ENCODE data around the gene CDK5RAP2. TPM values are rescaled to one million over a fixed set of nuclear protein-coding genes. Genes with fewer than 3 reads are reported as not detected.

The CDK5RAP2 gene
- total RNA-seq, 4 donors from 2014 or later, result 41.6 to 77.2 (median 43.2) TPM

- H3K4me3 ChIP-seq, result no peak overlapping the region
- 14% methylated on average over 2 of the region's 3 CpGs; no CpG with 5 or more reads in 1 of the 2 donors for WGBS, 2 donors (ENCODE audit: low coverage in 1 of 2)
- no peaks in the 10 kb centered on the region for H3K27me3 ChIP-seq
- peak overlapping the region in 2 of 4 donors; percentile 50 for H3K27ac ChIP-seq
- TF ChIP-seq POLR2AphosphoS5 (IDR thresholded peaks at IDR 0.05) (peak; percentile 67), POLR2A (IDR thresholded peaks at IDR 0.05) (no peak)
- TF ChIP-seq, protein P1, sequence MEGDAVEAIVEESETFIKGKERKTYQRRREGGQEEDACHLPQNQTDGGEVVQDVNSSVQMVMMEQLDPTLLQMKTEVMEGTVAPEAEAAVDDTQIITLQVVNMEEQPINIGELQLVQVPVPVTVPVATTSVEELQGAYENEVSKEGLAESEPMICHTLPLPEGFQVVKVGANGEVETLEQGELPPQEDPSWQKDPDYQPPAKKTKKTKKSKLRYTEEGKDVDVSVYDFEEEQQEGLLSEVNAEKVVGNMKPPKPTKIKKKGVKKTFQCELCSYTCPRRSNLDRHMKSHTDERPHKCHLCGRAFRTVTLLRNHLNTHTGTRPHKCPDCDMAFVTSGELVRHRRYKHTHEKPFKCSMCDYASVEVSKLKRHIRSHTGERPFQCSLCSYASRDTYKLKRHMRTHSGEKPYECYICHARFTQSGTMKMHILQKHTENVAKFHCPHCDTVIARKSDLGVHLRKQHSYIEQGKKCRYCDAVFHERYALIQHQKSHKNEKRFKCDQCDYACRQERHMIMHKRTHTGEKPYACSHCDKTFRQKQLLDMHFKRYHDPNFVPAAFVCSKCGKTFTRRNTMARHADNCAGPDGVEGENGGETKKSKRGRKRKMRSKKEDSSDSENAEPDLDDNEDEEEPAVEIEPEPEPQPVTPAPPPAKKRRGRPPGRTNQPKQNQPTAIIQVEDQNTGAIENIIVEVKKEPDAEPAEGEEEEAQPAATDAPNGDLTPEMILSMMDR (IDR thresholded peaks at IDR 0.05), result peak; percentile 81 to 91 (median 86)
- peaks cover 2 to 49% of the 10 kb centered on the region in 2 donors for H3K36me3 ChIP-seq
- no peaks in the 10 kb centered on the region for H3K9me3 ChIP-seq
- peak; percentile 85 for ATAC-seq
- peaks cover 0 to 35% (median 0%) of the 10 kb centered on the region in 3 donors for H3K4me1 ChIP-seq
These were observed 102.4 kb downstream of the CDK5RAP2 start for GRCh38 chr9:120477534-120478001.

- peak overlapping the region in 1 of 4 donors; percentile 32 for H3K27ac ChIP-seq
- H3K9me3 ChIP-seq, result no peaks in the 10 kb centered on the region
- ATAC-seq, result no peak
These were observed 104.6 kb downstream of the CDK5RAP2 start for GRCh38 chr9:120475341-120475740.

GRCh38 chr9:120474591-120475243 lies 105.2 kb downstream of the CDK5RAP2 start:
- H3K27me3 ChIP-seq, result no peaks in the 10 kb centered on the region
- H3K27ac ChIP-seq, result no peak overlapping the region
- H3K4me1 ChIP-seq, result peaks cover 0 to 19% (median 0%) of the 10 kb centered on the region in 3 donors
- peaks cover 2 to 70% of the 10 kb centered on the region in 2 donors for H3K36me3 ChIP-seq
- H3K9me3 ChIP-seq, result no peaks in the 10 kb centered on the region
- ATAC-seq, result peak; percentile 38
- H3K4me3 ChIP-seq, result no peak overlapping the region
- WGBS, 2 donors (ENCODE audit: low coverage in 1 of 2), result 61 to 79% methylated on average over 3 of the region's 3 CpGs
- TF ChIP-seq POLR2AphosphoS5 (IDR thresholded peaks at IDR 0.05) (no peak), EP300 (IDR thresholded peaks at IDR 0.05) (no peak), POLR2A (IDR thresholded peaks at IDR 0.05) (no peak)
- TF ChIP-seq, protein P1 (IDR thresholded peaks at IDR 0.05), result no peak

More at GRCh38 chr9:120475341-120475740, 104.6 kb downstream of the CDK5RAP2 start:
- Histone ChIP-seq H3K36me3 (peaks cover 2 to 64% of the 10 kb centered on the region in 2 donors), H3K27me3 (no peaks in the 10 kb centered on the region), H3K4me3 (no peak overlapping the region), H3K4me1 (peaks cover 0 to 19% (median 0%) of the 10 kb centered on the region in 3 donors)
- 71 to 82% methylated on average over 5 to 6 of the region's 7 CpGs for WGBS, 2 donors (ENCODE audit: low coverage in 1 of 2)
- no peak for TF ChIP-seq POLR2A (IDR thresholded peaks at IDR 0.05)
- no peak for TF ChIP-seq POLR2AphosphoS5 (IDR thresholded peaks at IDR 0.05)
- no peak for TF ChIP-seq EP300 (IDR thresholded peaks at IDR 0.05)
- TF ChIP-seq, protein P1 (IDR thresholded peaks at IDR 0.05), result no peak

GRCh38 chr9:120473608-120474007 lies 106.4 kb downstream of the CDK5RAP2 start:
- WGBS, 2 donors (ENCODE audit: low coverage in 1 of 2), result 93 to 100% methylated on average over 1 to 2 of the region's 3 CpGs
- Histone ChIP-seq H3K4me3 (no peak overlapping the region), H3K27me3 (no peaks in the 10 kb centered on the region), H3K4me1 (peaks cover 0 to 19% (median 0%) of the 10 kb centered on the region in 3 donors), H3K36me3 (peaks cover 2 to 79% of the 10 kb centered on the region in 2 donors), H3K9me3 (no peaks in the 10 kb centered on the region), H3K27ac (no peak overlapping the region)
- ATAC-seq, result no peak
- no peak for TF ChIP-seq POLR2AphosphoS5 (IDR thresholded peaks at IDR 0.05)

DNA sequence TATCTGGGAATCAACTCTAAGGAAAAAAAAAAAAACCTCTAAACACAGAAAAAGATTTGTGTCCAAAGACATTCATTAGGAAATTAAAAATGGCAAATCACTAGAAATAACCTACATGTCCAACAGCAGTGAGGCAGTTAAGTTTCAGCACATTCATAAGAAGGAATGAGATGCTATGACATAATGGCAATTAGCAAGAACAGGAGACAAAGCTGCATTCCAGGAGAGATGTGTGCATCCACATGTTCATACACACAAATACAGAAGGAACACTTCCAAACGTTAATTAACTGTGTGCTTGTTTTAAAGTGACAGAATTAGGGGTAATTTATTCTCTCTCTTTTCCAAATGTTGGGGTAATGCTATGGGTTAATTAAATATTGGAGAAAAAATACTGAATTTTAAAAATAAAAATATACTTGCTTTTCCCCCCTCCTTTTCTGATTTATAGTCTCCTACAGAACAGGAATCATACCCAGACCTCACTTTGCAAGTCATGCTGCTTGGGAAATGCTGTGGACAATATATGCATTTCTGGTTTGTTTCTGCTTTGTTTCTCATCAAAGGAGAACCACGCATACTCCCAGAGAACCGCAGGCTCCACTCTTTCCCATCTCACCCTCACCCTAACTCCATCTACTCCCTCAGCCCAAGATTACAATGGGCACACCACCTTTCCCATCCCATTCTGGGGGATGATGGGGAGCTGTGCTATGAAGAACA lies 114.1 kb downstream of the CDK5RAP2 start:
- no peaks in the 10 kb centered on the region for H3K4me1 ChIP-seq
- TF ChIP-seq EP300 (IDR thresholded peaks at IDR 0.05), result no peak
- TF ChIP-seq, protein P1 (IDR thresholded peaks at IDR 0.05), result no peak
- TF ChIP-seq POLR2AphosphoS5 (IDR thresholded peaks at IDR 0.05), result no peak
- TF ChIP-seq POLR2A (IDR thresholded peaks at IDR 0.05), result no peak
- WGBS, 2 donors (ENCODE audit: low coverage in 1 of 2), result 82 to 84% methylated on average over 3 of the region's 3 CpGs
- no peak overlapping the region for H3K4me3 ChIP-seq
- no peak overlapping the region for H3K27ac ChIP-seq
- H3K36me3 ChIP-seq, result peaks cover 0 to 76% of the 10 kb centered on the region in 2 donors
- ATAC-seq, result no peak
- H3K27me3 ChIP-seq, result no peaks in the 10 kb centered on the region
- no peaks in the 10 kb centered on the region for H3K9me3 ChIP-seq
